HUES64 (cell line): ENCODE results near the gene YJEFN3.

Source experiments
- H3K27ac ChIP-seq: 2 replicates; pipeline ENCODE4 v1.7.0; 2013; ENCODE audit warnings: low read depth, low read length, inconsistent platforms
- H3K27me3 ChIP-seq: 2 replicates; pipeline ENCODE4 v1.6.1; 2013; ENCODE audit warnings: mild to moderate bottlenecking, low read length; ENCODE audit not compliant: insufficient read depth
- H3K36me3 ChIP-seq: 2 replicates; pipeline ENCODE4 v1.6.1; 2013; ENCODE audit warnings: mild to moderate bottlenecking, low read length; ENCODE audit not compliant: insufficient read depth
- H3K4me1 ChIP-seq: 2 replicates; pipeline ENCODE4 v1.6.1; 2013; ENCODE audit warnings: mild to moderate bottlenecking, low read length, moderate library complexity; ENCODE audit not compliant: insufficient read depth
- H3K4me3 ChIP-seq: 2 replicates; pipeline ENCODE4 v1.5.1; 2013; ENCODE audit warnings: mild to moderate bottlenecking, low read length, moderate library complexity
- H3K9ac ChIP-seq: 2 replicates; pipeline ENCODE4 v1.6.1; 2013; ENCODE audit warnings: mild to moderate bottlenecking, low read depth, low read length
- H3K9me3 ChIP-seq: 2 replicates; pipeline ENCODE4 v1.6.1; 2013; ENCODE audit warnings: low read depth, low read length; ENCODE audit not compliant: insufficient read depth
- WGBS: fragments of 150-250, 120-280 bp; methylation state at CpG from one replicate; pipeline ENCODE4 v1.1.7; 2013; ENCODE audit warnings: missing lambda C conversion rate; 5-methylcytosine and 5-hydroxymethylcytosine counted together

The YJEFN3 gene

GRCh38 chr19:19550972-19551852, 22.5 kb downstream of the YJEFN3 start:
- no peaks in the 10 kb centered on the region for H3K9me3 ChIP-seq
- WGBS, result 85% methylated on average over 10 of the region's 10 CpGs
- no peak overlapping the region for H3K27ac ChIP-seq
- no peak overlapping the region for H3K4me3 ChIP-seq
- no peak overlapping the region for H3K9ac ChIP-seq
- H3K27me3 ChIP-seq, result no peaks in the 10 kb centered on the region
- H3K4me1 ChIP-seq, result no peaks in the 10 kb centered on the region
- H3K36me3 ChIP-seq, result no peaks in the 10 kb centered on the region

- WGBS, result 90% methylated on average over 14 of the region's 14 CpGs
- Histone ChIP-seq H3K4me3 (no peak overlapping the region), H3K27me3 (no peaks in the 10 kb centered on the region), H3K9me3 (no peaks in the 10 kb centered on the region), H3K4me1 (no peaks in the 10 kb centered on the region), H3K36me3 (no peaks in the 10 kb centered on the region), H3K9ac (no peak overlapping the region), H3K27ac (no peak overlapping the region)
Observed at GRCh38 chr19:19551853-19552192, 23.1 kb downstream of the YJEFN3 start.

GRCh38 chr19:19552798-19553197, 24.1 kb downstream of the YJEFN3 start:
- Histone ChIP-seq H3K27me3 (no peaks in the 10 kb centered on the region), H3K9ac (no peak overlapping the region), H3K4me3 (no peak overlapping the region), H3K36me3 (no peaks in the 10 kb centered on the region), H3K4me1 (no peaks in the 10 kb centered on the region), H3K9me3 (no peaks in the 10 kb centered on the region), H3K27ac (no peak overlapping the region)
- 63% methylated on average over 6 of the region's 6 CpGs for WGBS

GRCh38 chr19:19553670-19554069, 25.0 kb downstream of the YJEFN3 start:
- 94% methylated on average over 10 of the region's 10 CpGs for WGBS
- no peaks in the 10 kb centered on the region for H3K27me3 ChIP-seq
- H3K27ac ChIP-seq, result no peak overlapping the region
- H3K9ac ChIP-seq, result no peak overlapping the region
- H3K4me1 ChIP-seq, result no peaks in the 10 kb centered on the region
- H3K9me3 ChIP-seq, result no peaks in the 10 kb centered on the region
- H3K4me3 ChIP-seq, result no peak overlapping the region
- H3K36me3 ChIP-seq, result no peaks in the 10 kb centered on the region

GRCh38 chr19:19554074-19555023, 25.6 kb downstream of the YJEFN3 start:
- H3K9me3 ChIP-seq, result no peaks in the 10 kb centered on the region
- no peaks in the 10 kb centered on the region for H3K27me3 ChIP-seq
- no peak overlapping the region for H3K27ac ChIP-seq
- 67% methylated on average over 34 of the region's 34 CpGs for WGBS
- H3K4me3 ChIP-seq, result no peak overlapping the region
- H3K4me1 ChIP-seq, result no peaks in the 10 kb centered on the region
- no peaks in the 10 kb centered on the region for H3K36me3 ChIP-seq
- no peak overlapping the region for H3K9ac ChIP-seq

GRCh38 chr19:19558055-19558454, 29.3 kb downstream of the YJEFN3 start:
- Histone ChIP-seq H3K4me1 (no peaks in the 10 kb centered on the region), H3K36me3 (no peaks in the 10 kb centered on the region), H3K27me3 (no peaks in the 10 kb centered on the region), H3K9ac (no peak overlapping the region), H3K4me3 (no peak overlapping the region), H3K27ac (no peak overlapping the region), H3K9me3 (no peaks in the 10 kb centered on the region)
- WGBS, result 88% methylated on average over 15 of the region's 15 CpGs

DNA sequence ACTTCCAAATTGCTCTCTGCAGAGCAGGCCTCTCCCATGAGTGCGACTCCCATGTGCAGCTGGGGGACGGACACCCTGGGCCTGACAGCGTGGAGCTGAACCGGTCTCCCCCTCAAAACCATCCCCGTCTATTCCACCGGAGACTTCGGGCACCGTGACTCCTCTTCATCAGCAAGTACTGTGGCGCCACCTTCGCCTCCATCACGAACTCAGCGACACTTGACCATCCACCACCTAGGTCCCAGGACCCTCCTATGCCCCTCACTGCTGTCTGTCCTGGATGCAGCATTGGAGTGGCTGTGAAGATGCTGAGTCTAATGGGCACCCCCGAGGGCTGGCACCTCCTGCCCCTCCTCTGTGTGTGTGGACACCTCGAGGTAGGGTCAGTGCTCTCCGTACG, 29.9 kb downstream of the YJEFN3 start:
- Histone ChIP-seq H3K36me3 (no peaks in the 10 kb centered on the region), H3K9me3 (no peaks in the 10 kb centered on the region), H3K9ac (no peak overlapping the region), H3K27ac (no peak overlapping the region), H3K27me3 (no peaks in the 10 kb centered on the region), H3K4me3 (no peak overlapping the region), H3K4me1 (no peaks in the 10 kb centered on the region)
- 95% methylated on average over 16 of the region's 16 CpGs for WGBS

DNA sequence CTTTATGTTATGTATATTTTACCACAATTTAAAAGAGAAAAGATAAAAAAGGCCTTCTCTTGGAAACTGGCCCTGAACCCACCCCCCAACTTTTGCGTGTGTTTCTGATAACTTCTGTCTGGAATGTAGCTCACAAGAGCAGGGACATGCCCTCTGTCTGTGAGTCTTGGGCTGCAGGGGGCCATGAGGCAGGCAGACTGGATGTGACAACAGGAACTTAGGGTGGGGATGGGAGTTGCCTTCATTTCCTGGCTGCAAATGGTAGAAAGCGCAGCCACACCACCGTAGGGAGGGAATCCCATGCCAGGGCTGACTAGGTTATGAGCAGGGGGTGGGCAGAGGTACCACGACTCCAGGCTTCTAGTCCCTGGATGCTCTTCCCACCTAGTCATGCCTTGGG, 31.2 kb downstream of the YJEFN3 start:
- no peaks in the 10 kb centered on the region for H3K4me1 ChIP-seq
- H3K36me3 ChIP-seq, result no peaks in the 10 kb centered on the region; the same call in 1 of the 2 replicates
- no peak overlapping the region for H3K27ac ChIP-seq
- WGBS, result 81% methylated on average over 4 of the region's 4 CpGs
- H3K9ac ChIP-seq, result no peak overlapping the region
- no peaks in the 10 kb centered on the region for H3K9me3 ChIP-seq
- H3K4me3 ChIP-seq, result no peak overlapping the region
- no peaks in the 10 kb centered on the region for H3K27me3 ChIP-seq

GRCh38 chr19:19561946-19562664, 33.4 kb downstream of the YJEFN3 start:
- no peaks in the 10 kb centered on the region for H3K4me1 ChIP-seq
- H3K36me3 ChIP-seq, result no peaks in the 10 kb centered on the region; the same call in 1 of the 2 replicates
- 90% methylated on average over 26 of the region's 26 CpGs for WGBS
- H3K27ac ChIP-seq, result no peak overlapping the region
- no peaks in the 10 kb centered on the region for H3K9me3 ChIP-seq
- H3K4me3 ChIP-seq, result no peak overlapping the region
- H3K27me3 ChIP-seq, result no peaks in the 10 kb centered on the region
- H3K9ac ChIP-seq, result no peak overlapping the region

- WGBS, result 85% methylated on average over 17 of the region's 17 CpGs
- Histone ChIP-seq H3K4me3 (no peak overlapping the region), H3K9ac (no peak overlapping the region), H3K4me1 (no peaks in the 10 kb centered on the region), H3K27ac (no peak overlapping the region), H3K27me3 (no peaks in the 10 kb centered on the region), H3K36me3 (no peaks in the 10 kb centered on the region; the same call in 1 of the 2 replicates), H3K9me3 (no peaks in the 10 kb centered on the region)
Observed at GRCh38 chr19:19562665-19563347, 34.1 kb downstream of the YJEFN3 start.
